B cell (primary cell): ENCODE data around the gene HMCN1. TPM values are rescaled to one million over a fixed set of nuclear protein-coding genes. Genes with fewer than 3 reads are reported as not detected.

Experiments
- ATAC-seq: fragments of 200-7000 bp; cut with Tn5 transposase; one replicate; pipeline ENCODE4 v1.10.0; 2021; ENCODE audit warnings: low read depth, mild to moderate bottlenecking, moderate number of reproducible peaks, moderate library complexity
- CTCF ChIA-PET: fragments of 350-600 bp; sonication (Branson Sonifier 250); formaldehyde crosslinking; loops from one replicate; lab custom pipeline; 2021; ENCODE audit warnings: antibody characterized with exemption, inconsistent platforms; lab: Charles Lee
- POLR2A ChIA-PET: fragments of 350-600 bp; sonication (Branson Sonifier 250); formaldehyde crosslinking; loops from one replicate; lab custom pipeline; 2021; ENCODE audit warnings: antibody characterized with exemption; lab: Charles Lee
- DNase-seq: peaks from one replicate; pipeline ENCODE4 v3.0.0; 2013
- H2AFZ ChIP-seq: 2 replicates; pipeline ENCODE4 v1.6.1; 2012; ENCODE audit warnings: mild to moderate bottlenecking, low read depth, low read length; ENCODE audit not compliant: insufficient read depth, poor library complexity, severe bottlenecking
- H3K27ac ChIP-seq, 2 donors: 1 replicate in 1 of 2; 2 replicates in 1 of 2; pipeline ENCODE4 v1.5.1; 2012 to 2013; ENCODE audit warnings: low read length in 2 of 2, mild to moderate bottlenecking in 2 of 2, moderate library complexity in 1 of 2
- H3K27me3 ChIP-seq, 4 experiments: fragments of 200-600 bp in 1 of 4; sonication (generic) in 1 of 4; replicated peaks in 1 of 4; 1 replicate in 2 of 4; 2 replicates in 2 of 4; pipeline versions ENCODE4 v1.6.1 to v1.7.0; 2013 to 2016; ENCODE audit warnings: low read length in 3 of 4, mild to moderate bottlenecking in 2 of 4, mixed read lengths in 1 of 4, moderate library complexity in 1 of 4; ENCODE audit not compliant: insufficient read depth in 4 of 4, control insufficient read depth in 3 of 4; ENCODE audit errors: control extremely low read depth in 1 of 4
- H3K36me3 ChIP-seq, 2 experiments: replicated peaks in 1 of 2; 1 replicate in 1 of 2; 2 replicates in 1 of 2; pipeline versions ENCODE4 v1.6.1 to v1.7.1; 2013; ENCODE audit warnings: low read length in 1 of 2; ENCODE audit not compliant: insufficient read depth in 2 of 2, control insufficient read depth in 1 of 2; ENCODE audit errors: control extremely low read depth in 1 of 2, extremely low read depth in 1 of 2
- H3K4me1 ChIP-seq, 2 donors: fragments of 200-600 bp in 1 of 2; sonication (generic) in 1 of 2; 1 replicate in 1 of 2; 2 replicates in 1 of 2; pipeline versions ENCODE4 v1.5.1 to v1.6.1; 2013 to 2017; ENCODE audit warnings: low read length in 2 of 2; ENCODE audit not compliant: control insufficient read depth in 2 of 2, insufficient read depth in 2 of 2
- H3K4me2 ChIP-seq: replicated peaks from 2 replicates; pipeline ENCODE3; 2012; ENCODE audit warnings: mild to moderate bottlenecking, low read depth, low read length; ENCODE audit not compliant: poor library complexity, severe bottlenecking
- H3K4me3 ChIP-seq, 5 experiments: fragments of 200-600 bp in 1 of 5; sonication (generic) in 1 of 5; 1 replicate in 3 of 5; 2 replicates in 2 of 5; pipeline versions ENCODE4 v1.5.1 to v1.7.0; 2011 to 2016; ENCODE audit warnings: low read length in 4 of 5, mild to moderate bottlenecking in 4 of 5, low read depth in 2 of 5, control low read depth in 1 of 5, moderate library complexity in 1 of 5; ENCODE audit not compliant: insufficient read depth in 1 of 5; ENCODE audit errors: control extremely low read depth in 1 of 5, extremely low read depth in 1 of 5
- H3K79me2 ChIP-seq: fragments of 200-600 bp; sonication (generic); one replicate; pipeline ENCODE4 v1.6.0; 2016; ENCODE audit warnings: low read length; ENCODE audit not compliant: control insufficient read depth, insufficient read depth
- H3K9ac ChIP-seq: fragments of 200-600 bp; sonication (generic); 2 replicates; pipeline ENCODE4 v1.6.1; 2017; ENCODE audit warnings: mild to moderate bottlenecking, low read length, moderate library complexity
- H3K9me3 ChIP-seq, 3 donors: one replicate each; pipeline versions ENCODE4 v1.6.1 to v1.7.1; 2013; ENCODE audit warnings: low read length in 2 of 3; ENCODE audit not compliant: control insufficient read depth in 2 of 3, insufficient read depth in 1 of 3; ENCODE audit errors: control extremely low read depth in 1 of 3
- H4K20me1 ChIP-seq: 2 replicates; pipeline ENCODE4 v1.6.0; 2012; ENCODE audit warnings: mild to moderate bottlenecking, low read length; ENCODE audit not compliant: insufficient read depth, control insufficient read depth, poor library complexity, severe bottlenecking
- H3K27ac Mint-ChIP-seq: one replicate; pipeline ENCODE4 v1.8.0; 2021; ENCODE audit warnings: mixed read lengths
- H3K27me3 Mint-ChIP-seq: one replicate; pipeline ENCODE4 v1.8.0; 2021; ENCODE audit warnings: mixed read lengths
- H3K4me1 Mint-ChIP-seq: one replicate; pipeline ENCODE4 v1.8.0; 2021; ENCODE audit warnings: mixed read lengths
- H3K4me3 Mint-ChIP-seq: one replicate; pipeline ENCODE4 v1.8.0; 2021; ENCODE audit warnings: mixed read lengths
- H3K9me3 Mint-ChIP-seq: one replicate; pipeline ENCODE4 v1.8.0; 2022; ENCODE audit warnings: mixed read lengths; ENCODE audit not compliant: insufficient read depth
- EZH2 ChIP-seq: IDR thresholded peaks from 2 replicates; pipeline ENCODE4 v1.6.1; 2012; ENCODE audit warnings: borderline replicate concordance, low read depth, mild to moderate bottlenecking, moderate library complexity, low read length; ENCODE audit not compliant: insufficient read depth, poor library complexity, severe bottlenecking
- WGBS: methylation state at CpG from one replicate; pipeline ENCODE4 v1.1.5; 2013; ENCODE audit warnings: missing lambda C conversion rate; ENCODE audit not compliant: insufficient coverage; 5-methylcytosine and 5-hydroxymethylcytosine counted together
- intact Hi-C: fragments of 100-400 bp; cut with micrococcal nuclease; formaldehyde crosslinking; loops from one replicate; pipeline ENCODE4 v1.10.0; 2022
- polyA plus RNA-seq: library from polyadenylated mRNA; depleted of rRNA; stranded (reverse); fragments of >200 nt; gene quantifications from 2 replicates; pipeline ENCODE4 v1.2.3, GENCODE V29; 2012
- total RNA-seq, 2 donors: library from RNA; stranded (reverse); fragments of 120-200 nt in 1 of 2; gene quantifications; 1 replicate in 1 of 2; 2 replicates in 1 of 2; pipeline versions ENCODE4 v1.2.3 to v1.2.4, GENCODE V29; 2013 to 2022
- TF ChIP-seq, protein P1 (sequence below): fragments of 200-600 bp; IDR thresholded peaks from one replicate; pipeline ENCODE4 v1.8.0; 2022; ENCODE audit warnings: antibody characterized with exemption, mild to moderate bottlenecking

The HMCN1 gene
- total and polyA plus RNA-seq, 2 donors (not counting 1 experiment from before 2014, with no cell fraction given): not detected

DNA sequence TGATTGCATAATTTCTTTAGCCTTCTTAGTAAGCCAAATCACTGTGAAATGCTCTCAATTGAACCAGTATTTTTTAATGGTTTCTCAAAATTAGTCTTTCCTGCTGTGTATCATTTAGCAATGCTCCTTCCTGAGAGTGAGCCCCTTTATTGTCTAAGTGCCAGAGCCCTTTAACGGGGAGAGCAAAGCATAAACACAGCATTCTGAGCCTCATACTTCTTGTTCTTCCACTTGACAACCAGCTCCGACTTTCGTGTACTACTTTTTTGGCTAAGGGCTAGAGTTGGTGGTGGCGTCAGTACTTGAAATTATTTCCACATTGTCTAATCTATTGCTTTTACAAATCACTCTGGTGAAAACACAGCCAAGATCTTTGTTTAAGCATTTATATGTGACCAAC, 341.8 kb downstream of the HMCN1 start:
- H3K79me2 ChIP-seq: no peaks in the 10 kb centered on the region
- intact Hi-C loops: no loop called here
- H3K9ac ChIP-seq: no peak overlapping the region
- TF ChIP-seq, protein P1, sequence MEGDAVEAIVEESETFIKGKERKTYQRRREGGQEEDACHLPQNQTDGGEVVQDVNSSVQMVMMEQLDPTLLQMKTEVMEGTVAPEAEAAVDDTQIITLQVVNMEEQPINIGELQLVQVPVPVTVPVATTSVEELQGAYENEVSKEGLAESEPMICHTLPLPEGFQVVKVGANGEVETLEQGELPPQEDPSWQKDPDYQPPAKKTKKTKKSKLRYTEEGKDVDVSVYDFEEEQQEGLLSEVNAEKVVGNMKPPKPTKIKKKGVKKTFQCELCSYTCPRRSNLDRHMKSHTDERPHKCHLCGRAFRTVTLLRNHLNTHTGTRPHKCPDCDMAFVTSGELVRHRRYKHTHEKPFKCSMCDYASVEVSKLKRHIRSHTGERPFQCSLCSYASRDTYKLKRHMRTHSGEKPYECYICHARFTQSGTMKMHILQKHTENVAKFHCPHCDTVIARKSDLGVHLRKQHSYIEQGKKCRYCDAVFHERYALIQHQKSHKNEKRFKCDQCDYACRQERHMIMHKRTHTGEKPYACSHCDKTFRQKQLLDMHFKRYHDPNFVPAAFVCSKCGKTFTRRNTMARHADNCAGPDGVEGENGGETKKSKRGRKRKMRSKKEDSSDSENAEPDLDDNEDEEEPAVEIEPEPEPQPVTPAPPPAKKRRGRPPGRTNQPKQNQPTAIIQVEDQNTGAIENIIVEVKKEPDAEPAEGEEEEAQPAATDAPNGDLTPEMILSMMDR: no peak
- TF ChIP-seq EZH2: no peak
- peaks cover 0 to 2% (median 0%) of the 10 kb centered on the region in 4 experiments for H3K27me3 ChIP-seq
- no peak overlapping the region for H3K4me3 ChIP-seq
- WGBS: 100% methylated on average over 1 of the region's 4 CpGs
- no peaks in the 10 kb centered on the region for H3K9me3 Mint-ChIP-seq
- peaks cover 0 to 2% (median 0%) of the 10 kb centered on the region in 3 donors for H3K9me3 ChIP-seq
- H2AFZ ChIP-seq: no peak overlapping the region
- DNase-seq: no peak
- H3K27ac ChIP-seq: no peak overlapping the region
- H3K27ac Mint-ChIP-seq: no peak overlapping the region
- H3K36me3 ChIP-seq: no peaks in the 10 kb centered on the region
- no peak for ATAC-seq
- ChIA-PET CTCF (no interaction called here), POLR2A (no interaction called here)
- H3K4me1 ChIP-seq: no peaks in the 10 kb centered on the region
- peaks cover 3% of the 10 kb centered on the region for H3K27me3 Mint-ChIP-seq
- H4K20me1 ChIP-seq: no peaks in the 10 kb centered on the region
- H3K4me3 Mint-ChIP-seq: no peak overlapping the region
- no peak overlapping the region for H3K4me2 ChIP-seq
- H3K4me1 Mint-ChIP-seq: peaks cover 19% of the 10 kb centered on the region

DNA sequence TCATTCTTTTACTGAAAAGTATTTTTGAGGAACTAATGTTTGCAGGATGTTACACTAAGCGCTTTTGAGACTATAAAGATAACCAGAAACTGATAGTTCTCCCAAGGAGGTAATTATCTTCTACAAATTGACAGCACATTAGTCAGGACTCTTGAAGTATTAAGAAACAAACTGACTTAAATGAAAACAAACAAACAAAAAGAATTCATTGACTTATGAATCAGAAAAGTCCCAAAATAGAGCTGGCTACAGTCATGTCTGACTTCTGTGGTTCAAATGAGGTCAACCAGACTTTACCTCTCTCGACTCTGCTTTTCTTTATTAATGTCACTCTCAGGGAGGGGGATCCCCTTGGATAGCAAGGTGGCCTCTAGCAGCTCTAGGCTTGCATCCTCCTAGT, 344.1 kb downstream of the HMCN1 start:
- peaks cover 29% of the 10 kb centered on the region for H3K4me1 Mint-ChIP-seq
- H3K9me3 Mint-ChIP-seq: no peaks in the 10 kb centered on the region
- no peaks in the 10 kb centered on the region for H3K36me3 ChIP-seq
- H2AFZ ChIP-seq: no peak overlapping the region
- H3K9ac ChIP-seq: no peak overlapping the region
- no peak overlapping the region for H3K4me3 ChIP-seq
- no peak overlapping the region for H3K27ac ChIP-seq
- H4K20me1 ChIP-seq: no peaks in the 10 kb centered on the region
- no peak for TF ChIP-seq EZH2
- TF ChIP-seq, protein P1: no peak
- no CpG with 5 or more reads among the region's 2 CpGs for WGBS
- CTCF ChIA-PET: no interaction called here
- H3K27me3 Mint-ChIP-seq: peaks cover 3% of the 10 kb centered on the region
- DNase-seq (no peak), ATAC-seq (no peak)
- H3K79me2 ChIP-seq: no peaks in the 10 kb centered on the region
- H3K4me2 ChIP-seq: no peak overlapping the region
- H3K27ac Mint-ChIP-seq: no peak overlapping the region
- H3K4me1 ChIP-seq: peaks cover 6 to 8% of the 10 kb centered on the region in 2 donors
- H3K4me3 Mint-ChIP-seq: no peak overlapping the region
- H3K27me3 ChIP-seq: no peaks in the 10 kb centered on the region
- intact Hi-C loops: no loop called here
- peaks cover 0 to 2% (median 0%) of the 10 kb centered on the region in 3 donors for H3K9me3 ChIP-seq
- POLR2A ChIA-PET: no interaction called here
